Kidney (tissue), 14 donors: ENCODE measurements around the gene CTIF. TPM values are rescaled to one million over a fixed set of nuclear protein-coding genes. Genes with fewer than 3 reads are reported as not detected.
A peak's percentile ranks its signal among the peaks of the same experiment; 100 is the strongest.

Experiments
- DNase-seq, 5 donors: peaks; one replicate each; pipeline ENCODE4 v3.0.0-alpha.2; 2013 to 2020
- FAIRE-seq: peaks from 2 replicates; lab custom pipeline; 2012; peaks lifted over from hg19 to GRCh38; lab: Jason Lieb, UNC
- H3K27ac ChIP-seq, 2 donors: one replicate each; pipeline ENCODE4 v1.7.0; 2013; ENCODE audit warnings: low read depth in 2 of 2, low read length in 2 of 2, inconsistent platforms in 1 of 2
- H3K27me3 ChIP-seq: one replicate; pipeline ENCODE4 v1.7.1; 2013; ENCODE audit warnings: low read length, inconsistent platforms; ENCODE audit not compliant: control insufficient read depth, insufficient read depth
- H3K36me3 ChIP-seq, 3 donors: one replicate each; pipeline versions ENCODE4 v1.7.0 to v1.7.1; 2013; ENCODE audit warnings: low read length in 3 of 3, control low read depth in 1 of 3, inconsistent platforms in 1 of 3; ENCODE audit not compliant: insufficient read depth in 3 of 3, control insufficient read depth in 2 of 3
- H3K4me1 ChIP-seq, 3 donors: one replicate each; pipeline versions ENCODE4 v1.7.0 to v1.7.1; 2013; ENCODE audit warnings: low read length in 3 of 3, inconsistent platforms in 1 of 3, low read depth in 1 of 3; ENCODE audit not compliant: control insufficient read depth in 2 of 3, insufficient read depth in 2 of 3
- H3K4me3 ChIP-seq, 3 donors: one replicate each; pipeline versions ENCODE4 v1.7.0 to v1.8.1; 2013; ENCODE audit warnings: low read length in 3 of 3, control low read depth in 1 of 3, inconsistent platforms in 1 of 3
- H3K9ac ChIP-seq, 3 donors: one replicate each; pipeline versions ENCODE4 v1.7.0 to v1.7.1; 2013; ENCODE audit warnings: low read length in 3 of 3, control low read depth in 1 of 3, inconsistent platforms in 1 of 3
- H3K9me3 ChIP-seq, 3 donors: one replicate each; pipeline versions ENCODE4 v1.7.0 to v1.7.1; 2013; ENCODE audit warnings: low read length in 3 of 3, control low read depth in 1 of 3, inconsistent platforms in 1 of 3; ENCODE audit not compliant: control insufficient read depth in 2 of 3, insufficient read depth in 1 of 3
- intact Hi-C: fragments of 100-400 bp; cut with DNase I; formaldehyde crosslinking; loops from one replicate; pipeline ENCODE4 v1.11.1; 2022
- polyA plus RNA-seq: library from polyadenylated mRNA; stranded (reverse); fragments of 350-450 nt; fragmentation: Illumina TruSeq; extraction: RNeasy Lipid Tissue Mini Kit (QIAGEN cat#74804); gene quantifications from one replicate; pipeline ENCODE4 v1.2.3, GENCODE V29; 2014; ENCODE audit warnings: low read depth, low replicate concordance; ENCODE audit not compliant: insufficient read depth
- total RNA-seq: library from RNA; stranded (reverse); fragmentation: NEBNext Ultra II Directional; extraction: Animal tissue kit (Norgen Biotek cat#: 25700); gene quantifications from one replicate; pipeline ENCODE4 v1.2.1, GENCODE V29; 2021
- TF ChIP-seq, protein P1 (sequence below): IDR thresholded peaks from 3 replicates; pipeline ENCODE4 v1.5.1; 2012; ENCODE audit warnings: mild to moderate bottlenecking, moderate library complexity, borderline replicate concordance; ENCODE audit not compliant: insufficient read depth; ENCODE audit errors: extremely low read depth
- donor health status: control.
- donor health status: control.
- donor health status: control.
- donor health status: control.
- donor health status: control.
- donor health status: DM: yes; HTN: yes; CAD: no.
- donor health status: Normal renal cell carcinoma (clear cell type).

Gene CTIF
- total and polyA plus RNA-seq, 2 donors from 2014 or later, result 37.3 to 41.9 TPM

DNA sequence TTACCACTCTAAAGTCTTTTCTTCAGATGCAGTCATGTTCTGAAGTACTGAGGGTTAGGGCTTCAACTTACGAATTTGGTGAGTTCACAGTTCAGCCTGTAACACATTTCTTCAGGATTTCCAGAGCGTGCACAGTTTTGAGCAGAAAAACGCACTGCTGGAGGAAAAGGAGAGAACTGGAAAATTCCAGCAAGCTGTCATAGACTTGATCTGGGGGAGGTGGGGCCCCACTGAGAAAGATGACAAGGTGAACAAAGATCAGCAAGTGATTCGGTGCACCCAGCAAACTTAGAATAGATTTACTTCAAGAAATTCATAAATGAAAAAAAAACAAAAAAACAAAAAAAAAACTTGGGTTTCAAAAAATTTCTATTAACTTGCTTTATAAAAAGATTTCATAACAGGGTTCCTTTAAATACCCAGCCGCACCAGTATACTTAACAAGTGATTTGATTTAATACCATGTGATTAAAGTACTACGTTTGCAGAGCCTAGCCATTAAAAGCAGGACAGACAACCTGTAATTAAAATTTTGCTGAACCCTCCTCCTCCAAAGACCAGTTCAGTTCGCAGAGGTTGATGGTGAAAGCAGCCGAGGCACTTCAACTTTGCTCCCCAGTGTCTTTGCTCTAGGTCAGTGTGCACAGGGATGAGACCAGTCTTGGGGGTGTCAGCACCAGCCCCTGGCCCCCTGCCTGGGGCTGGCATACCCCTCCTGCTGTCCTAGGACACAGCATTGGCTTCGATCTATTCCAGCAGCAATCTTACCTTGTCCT, 30.5 kb downstream of the CTIF start:
- Histone ChIP-seq H3K4me1 (peaks cover 0 to 4% (median 0%) of the 10 kb centered on the region in 3 donors), H3K9ac (no peak overlapping the region), H3K27ac (no peak overlapping the region), H3K27me3 (no peaks in the 10 kb centered on the region), H3K4me3 (no peak overlapping the region), H3K9me3 (no peaks in the 10 kb centered on the region), H3K36me3 (no peaks in the 10 kb centered on the region)
- FAIRE-seq, result no peak
- TF ChIP-seq, protein P1, sequence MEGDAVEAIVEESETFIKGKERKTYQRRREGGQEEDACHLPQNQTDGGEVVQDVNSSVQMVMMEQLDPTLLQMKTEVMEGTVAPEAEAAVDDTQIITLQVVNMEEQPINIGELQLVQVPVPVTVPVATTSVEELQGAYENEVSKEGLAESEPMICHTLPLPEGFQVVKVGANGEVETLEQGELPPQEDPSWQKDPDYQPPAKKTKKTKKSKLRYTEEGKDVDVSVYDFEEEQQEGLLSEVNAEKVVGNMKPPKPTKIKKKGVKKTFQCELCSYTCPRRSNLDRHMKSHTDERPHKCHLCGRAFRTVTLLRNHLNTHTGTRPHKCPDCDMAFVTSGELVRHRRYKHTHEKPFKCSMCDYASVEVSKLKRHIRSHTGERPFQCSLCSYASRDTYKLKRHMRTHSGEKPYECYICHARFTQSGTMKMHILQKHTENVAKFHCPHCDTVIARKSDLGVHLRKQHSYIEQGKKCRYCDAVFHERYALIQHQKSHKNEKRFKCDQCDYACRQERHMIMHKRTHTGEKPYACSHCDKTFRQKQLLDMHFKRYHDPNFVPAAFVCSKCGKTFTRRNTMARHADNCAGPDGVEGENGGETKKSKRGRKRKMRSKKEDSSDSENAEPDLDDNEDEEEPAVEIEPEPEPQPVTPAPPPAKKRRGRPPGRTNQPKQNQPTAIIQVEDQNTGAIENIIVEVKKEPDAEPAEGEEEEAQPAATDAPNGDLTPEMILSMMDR, result no peak
- intact Hi-C loops, result no loop called here
- DNase-seq, result peak in 1 of 5 donors; percentile 4

DNA sequence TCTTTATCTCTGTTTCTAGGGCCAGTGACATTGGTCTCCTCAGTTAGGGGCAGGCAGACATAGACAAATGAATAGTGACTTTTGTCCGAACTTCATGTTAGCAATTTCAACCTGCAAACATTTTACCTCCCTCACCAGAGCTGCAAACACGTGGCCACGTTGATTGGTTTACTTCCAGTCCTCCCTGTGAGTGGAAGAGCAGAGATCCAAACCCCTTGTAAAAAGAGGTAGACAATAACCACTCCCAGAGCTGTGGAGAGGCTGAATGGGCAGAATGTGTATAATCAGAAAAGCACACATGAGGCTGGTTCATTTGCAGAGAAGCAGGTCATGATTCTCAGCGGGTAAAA, 31.1 kb downstream of the CTIF start:
- DNase-seq (peak in 1 of 5 donors; percentile 2), FAIRE-seq (no peak)
- Histone ChIP-seq H3K36me3 (no peaks in the 10 kb centered on the region), H3K27ac (no peak overlapping the region), H3K9me3 (no peaks in the 10 kb centered on the region), H3K9ac (no peak overlapping the region), H3K27me3 (no peaks in the 10 kb centered on the region), H3K4me3 (no peak overlapping the region), H3K4me1 (peaks cover 0 to 4% (median 0%) of the 10 kb centered on the region in 3 donors)
- intact Hi-C loops, result no loop called here
- TF ChIP-seq, protein P1, result no peak

DNA sequence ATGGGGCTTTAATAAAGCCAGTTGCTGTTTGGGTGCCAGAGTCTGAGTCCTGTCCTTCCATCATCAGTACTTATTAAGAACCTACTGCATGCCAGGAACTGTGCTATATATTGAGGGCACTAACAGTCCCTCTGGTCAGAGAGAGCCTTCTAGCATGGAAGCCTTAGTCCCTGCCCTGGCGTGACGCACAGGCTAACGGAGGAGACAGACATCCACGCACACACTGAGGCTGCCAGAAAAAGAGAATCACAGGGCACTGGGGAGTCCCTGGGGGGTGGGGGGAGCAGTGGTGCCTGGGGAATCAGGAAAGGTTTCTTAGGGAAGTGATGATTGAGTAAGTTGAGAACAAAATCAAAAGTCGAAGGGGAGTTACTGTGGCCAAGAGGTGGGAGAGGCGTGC, 31.5 kb downstream of the CTIF start:
- Histone ChIP-seq H3K36me3 (no peaks in the 10 kb centered on the region), H3K4me3 (no peak overlapping the region), H3K9ac (no peak overlapping the region), H3K27me3 (no peaks in the 10 kb centered on the region), H3K9me3 (no peaks in the 10 kb centered on the region), H3K4me1 (no peaks in the 10 kb centered on the region), H3K27ac (no peak overlapping the region)
- FAIRE-seq (no peak), DNase-seq (peak in 1 of 5 donors; percentile 11)
- intact Hi-C loops, result no loop called here
- TF ChIP-seq, protein P1, result no peak
